Ovary (tissue), 3 donors: ENCODE results near the gene HPSE2.

Experiments
- CTCF ChIP-seq, 3 donors: fragments of 450-650 bp in 2 of 3; fragments of 200-600 bp in 1 of 3; IDR thresholded peaks; one replicate each; pipeline versions ENCODE4 v1.5.1 to v1.8.0; 2016 to 2022; ENCODE audit warnings: antibody characterized with exemption in 3 of 3, mild to moderate bottlenecking in 1 of 3
- POLR2A ChIP-seq: fragments of 450-650 bp; IDR thresholded peaks from one replicate; pipeline ENCODE4 v1.6.1; 2017; ENCODE audit warnings: antibody characterized with exemption, mild to moderate bottlenecking, moderate library complexity
- donor health status: DM: no; HTN: no; CAD: no.

GRCh38 chr10:98825741-98826140 is 409.9 kb downstream of the HPSE2 start:
- TF ChIP-seq CTCF (IDR thresholded peaks at IDR 0.05) (no peak), POLR2A (no peak)
